Glutamatergic neuron (in vitro differentiated cells): Measurements from ENCODE around the gene PTGFRN. TPM values are rescaled to one million over a fixed set of nuclear protein-coding genes. Genes with fewer than 3 reads are reported as not detected.

ENCODE experiments used
- DNase-seq: peaks from one replicate; pipeline ENCODE4 v3.0.0; 2022
- H3K27ac Mint-ChIP-seq: one replicate; pipeline ENCODE4 v1.8.0; 2020; ENCODE audit warnings: mild to moderate bottlenecking, mixed read lengths, inconsistent platforms; ENCODE audit not compliant: unreplicated experiment
- H3K27me3 Mint-ChIP-seq: one replicate; pipeline ENCODE4 v1.8.0; 2020; ENCODE audit warnings: mild to moderate bottlenecking, moderate library complexity, mixed read lengths, inconsistent platforms; ENCODE audit not compliant: unreplicated experiment
- H3K36me3 Mint-ChIP-seq: one replicate; pipeline ENCODE4 v1.8.0; 2020; ENCODE audit warnings: mild to moderate bottlenecking, mixed read lengths, inconsistent platforms; ENCODE audit not compliant: unreplicated experiment
- H3K4me1 Mint-ChIP-seq: one replicate; pipeline ENCODE4 v1.8.0; 2020; ENCODE audit warnings: mild to moderate bottlenecking, low read depth, mixed read lengths, inconsistent platforms; ENCODE audit not compliant: unreplicated experiment
- H3K4me3 Mint-ChIP-seq: one replicate; pipeline ENCODE4 v1.8.0; 2020; ENCODE audit warnings: mild to moderate bottlenecking, mixed read lengths, inconsistent platforms; ENCODE audit not compliant: unreplicated experiment
- H3K9me3 Mint-ChIP-seq: one replicate; pipeline ENCODE4 v1.8.0; 2020; ENCODE audit warnings: mild to moderate bottlenecking, moderate library complexity, mixed read lengths, inconsistent platforms; ENCODE audit not compliant: unreplicated experiment
- total RNA-seq: library from RNA; stranded (reverse); fragmentation: NEBNext Ultra II Directional; extraction: Animal tissue kit (Norgen Biotek cat#: 25700); gene quantifications from one replicate; pipeline ENCODE4 v1.2.1, GENCODE V29; 2021; ENCODE audit not compliant: unreplicated experiment
- TF ChIP-seq, protein P1 (sequence below): fragments of 200-600 bp; sonication (generic); IDR thresholded peaks from one replicate; pipeline ENCODE4 v1.5.0; 2021; ENCODE audit not compliant: partially characterized antibody, unreplicated experiment

Gene PTGFRN
- total RNA-seq, 1 donor from 2014 or later, result 61.2 TPM

DNA sequence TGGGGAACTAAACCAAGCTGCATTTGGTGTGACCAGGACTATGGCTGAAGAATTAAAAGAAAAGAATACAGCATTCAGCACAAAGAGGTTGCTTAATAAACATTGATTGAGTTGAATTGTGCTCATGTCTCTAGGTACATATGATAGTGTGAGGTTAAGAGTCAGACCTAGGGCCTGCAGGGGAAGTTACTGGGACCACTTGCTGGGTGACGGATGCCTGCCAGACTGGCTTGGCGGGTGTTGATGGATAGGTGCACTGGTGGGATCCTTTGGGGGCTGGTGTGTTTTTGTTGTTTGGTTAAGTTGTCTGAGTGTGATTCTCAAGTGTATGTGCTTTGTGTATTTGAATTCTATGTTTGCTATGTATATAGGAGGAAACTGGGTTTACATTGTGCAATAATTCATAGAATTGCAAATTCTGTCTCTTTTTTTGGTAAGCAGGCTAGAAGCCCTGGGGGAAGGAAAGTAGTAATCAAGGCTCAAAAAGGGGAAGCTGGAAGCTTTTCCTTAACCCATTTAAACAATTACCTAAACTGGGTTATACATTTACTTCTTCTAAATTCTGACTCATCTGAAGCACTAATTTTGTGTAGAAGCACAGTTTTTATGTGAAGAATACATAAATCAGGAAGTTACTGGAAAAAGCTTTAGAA lies 93.6 kb downstream of the PTGFRN start:
- H3K4me3 Mint-ChIP-seq, result no peak overlapping the region
- no peak for DNase-seq
- H3K36me3 Mint-ChIP-seq, result no peaks in the 10 kb centered on the region
- H3K9me3 Mint-ChIP-seq, result no peaks in the 10 kb centered on the region
- TF ChIP-seq, protein P1, sequence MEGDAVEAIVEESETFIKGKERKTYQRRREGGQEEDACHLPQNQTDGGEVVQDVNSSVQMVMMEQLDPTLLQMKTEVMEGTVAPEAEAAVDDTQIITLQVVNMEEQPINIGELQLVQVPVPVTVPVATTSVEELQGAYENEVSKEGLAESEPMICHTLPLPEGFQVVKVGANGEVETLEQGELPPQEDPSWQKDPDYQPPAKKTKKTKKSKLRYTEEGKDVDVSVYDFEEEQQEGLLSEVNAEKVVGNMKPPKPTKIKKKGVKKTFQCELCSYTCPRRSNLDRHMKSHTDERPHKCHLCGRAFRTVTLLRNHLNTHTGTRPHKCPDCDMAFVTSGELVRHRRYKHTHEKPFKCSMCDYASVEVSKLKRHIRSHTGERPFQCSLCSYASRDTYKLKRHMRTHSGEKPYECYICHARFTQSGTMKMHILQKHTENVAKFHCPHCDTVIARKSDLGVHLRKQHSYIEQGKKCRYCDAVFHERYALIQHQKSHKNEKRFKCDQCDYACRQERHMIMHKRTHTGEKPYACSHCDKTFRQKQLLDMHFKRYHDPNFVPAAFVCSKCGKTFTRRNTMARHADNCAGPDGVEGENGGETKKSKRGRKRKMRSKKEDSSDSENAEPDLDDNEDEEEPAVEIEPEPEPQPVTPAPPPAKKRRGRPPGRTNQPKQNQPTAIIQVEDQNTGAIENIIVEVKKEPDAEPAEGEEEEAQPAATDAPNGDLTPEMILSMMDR, result no peak
- peaks cover 3% of the 10 kb centered on the region for H3K4me1 Mint-ChIP-seq
- H3K27me3 Mint-ChIP-seq, result no peaks in the 10 kb centered on the region
- no peak overlapping the region for H3K27ac Mint-ChIP-seq

DNA sequence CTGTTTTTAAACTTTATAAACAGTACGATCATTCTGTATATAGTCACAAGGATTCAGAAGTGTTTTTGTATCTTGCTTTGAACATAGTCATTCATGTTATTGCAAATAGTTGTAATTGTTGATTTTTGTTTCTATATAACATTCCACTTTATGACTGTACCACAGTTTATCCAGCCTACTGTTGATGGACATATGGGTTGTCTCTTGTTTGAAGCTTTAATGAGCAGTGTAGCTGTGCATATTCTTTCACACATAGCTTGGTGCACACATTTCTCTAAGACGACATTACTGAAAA lies 98.0 kb downstream of the PTGFRN start:
- Mint-ChIP-seq H3K27ac (no peak overlapping the region), H3K9me3 (no peaks in the 10 kb centered on the region), H3K4me3 (no peak overlapping the region), H3K36me3 (no peaks in the 10 kb centered on the region), H3K4me1 (peaks cover 3% of the 10 kb centered on the region), H3K27me3 (no peaks in the 10 kb centered on the region)
- DNase-seq, result no peak
- TF ChIP-seq, protein P1, result no peak

DNA sequence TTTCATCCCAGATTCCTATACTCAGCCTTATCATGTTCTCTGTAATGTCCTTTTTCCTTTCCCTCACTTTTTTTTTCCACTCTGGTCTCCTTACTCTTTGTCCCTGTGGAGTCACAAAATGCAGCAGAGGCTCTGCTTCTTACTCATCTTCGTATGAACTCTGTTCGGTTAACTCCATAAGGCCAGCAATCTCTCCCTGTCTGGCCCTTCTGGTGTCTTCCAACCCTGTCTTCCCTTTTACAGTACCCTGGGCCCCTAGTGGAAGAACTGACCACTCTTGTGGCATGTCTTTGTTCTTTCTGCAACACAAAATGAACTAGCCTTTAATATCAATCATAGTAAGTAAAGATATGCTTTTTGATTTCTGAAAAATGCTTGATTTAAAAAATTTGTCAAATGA lies 98.9 kb downstream of the PTGFRN start:
- Mint-ChIP-seq H3K27ac (no peak overlapping the region), H3K27me3 (no peaks in the 10 kb centered on the region), H3K36me3 (no peaks in the 10 kb centered on the region), H3K4me1 (no peaks in the 10 kb centered on the region), H3K9me3 (no peaks in the 10 kb centered on the region), H3K4me3 (no peak overlapping the region)
- DNase-seq, result no peak
- TF ChIP-seq, protein P1, result no peak

DNA sequence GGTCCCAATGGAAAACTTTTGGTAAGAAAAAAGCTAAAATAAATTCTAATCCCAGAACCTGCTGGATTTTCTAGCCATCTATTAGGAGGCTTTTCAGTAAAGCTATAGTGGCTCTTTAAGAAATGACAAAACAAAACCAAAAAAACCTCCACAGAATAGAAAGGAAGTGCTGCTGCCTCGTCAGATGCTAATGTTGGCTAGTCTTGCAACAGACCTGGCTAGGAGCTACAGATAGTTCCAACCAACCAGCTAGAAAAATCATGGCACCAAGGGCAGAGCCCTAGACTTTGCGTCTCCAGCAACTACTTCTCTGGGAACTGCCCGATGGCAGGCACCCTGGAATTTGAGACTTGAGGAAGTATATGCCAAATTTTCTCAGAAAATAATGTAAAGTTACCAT lies 99.4 kb downstream of the PTGFRN start:
- H3K4me1 Mint-ChIP-seq, result no peaks in the 10 kb centered on the region
- no peak overlapping the region for H3K27ac Mint-ChIP-seq
- no peaks in the 10 kb centered on the region for H3K9me3 Mint-ChIP-seq
- no peak overlapping the region for H3K4me3 Mint-ChIP-seq
- no peaks in the 10 kb centered on the region for H3K36me3 Mint-ChIP-seq
- no peak for DNase-seq
- TF ChIP-seq, protein P1, result no peak
- no peaks in the 10 kb centered on the region for H3K27me3 Mint-ChIP-seq

DNA sequence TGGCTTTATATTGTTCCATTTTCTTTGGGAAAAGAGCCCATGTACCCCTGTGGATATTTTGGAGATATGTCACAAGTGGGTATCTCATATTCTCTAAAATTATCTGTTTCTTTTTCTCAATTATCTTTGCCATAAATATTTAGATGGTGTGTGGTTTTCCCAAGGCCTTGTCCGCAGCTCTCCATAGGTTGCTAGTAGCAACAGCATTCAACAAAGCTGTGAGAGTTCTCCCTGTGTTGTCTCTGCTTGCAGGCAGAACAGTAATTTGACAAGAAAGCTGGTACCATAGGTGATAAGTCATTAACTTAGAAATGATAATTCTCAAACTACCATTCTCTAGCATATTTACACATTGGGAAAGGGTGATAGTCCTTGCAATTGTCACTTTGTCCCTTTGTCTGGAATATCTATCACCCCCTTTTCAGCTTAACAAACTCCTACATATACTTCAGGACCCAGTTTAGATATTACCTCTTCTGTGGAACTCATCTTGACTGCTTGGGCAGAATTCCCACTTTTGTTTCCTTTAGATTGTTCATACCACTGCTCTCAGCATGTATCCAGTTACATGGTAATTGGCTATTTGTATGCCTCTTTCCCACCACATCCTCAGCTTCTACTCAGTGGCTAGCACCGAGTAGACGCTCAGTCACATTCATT lies 100.7 kb downstream of the PTGFRN start:
- H3K36me3 Mint-ChIP-seq, result no peaks in the 10 kb centered on the region
- no peaks in the 10 kb centered on the region for H3K9me3 Mint-ChIP-seq
- H3K4me3 Mint-ChIP-seq, result no peak overlapping the region
- DNase-seq, result no peak
- TF ChIP-seq, protein P1, result no peak
- no peaks in the 10 kb centered on the region for H3K27me3 Mint-ChIP-seq
- H3K27ac Mint-ChIP-seq, result no peak overlapping the region
- no peaks in the 10 kb centered on the region for H3K4me1 Mint-ChIP-seq
